Esophagus muscularis mucosa (tissue), 3 donors: ENCODE results near the gene CHKA.

Experiments used
- CTCF ChIP-seq, 3 experiments: fragments of 200-600 bp in 2 of 3; fragments of 450-650 bp in 1 of 3; sonication (generic) in 2 of 3; IDR thresholded peaks; one replicate each; pipeline ENCODE4 v1.5.1; 2017 to 2019; ENCODE audit warnings: antibody characterized with exemption in 3 of 3, mild to moderate bottlenecking in 2 of 3, moderate library complexity in 1 of 3
- EP300 ChIP-seq: sonication (generic); formaldehyde crosslinking; IDR thresholded peaks from one replicate; pipeline ENCODE4 v1.6.1; 2017; ENCODE audit warnings: antibody characterized with exemption

GRCh38 chr11:68116126-68116525 is 5.1 kb downstream of the CHKA start:
- TF ChIP-seq CTCF (IDR thresholded peaks at IDR 0.05) = no peak
- no peak for TF ChIP-seq EP300
